Retinal pigment epithelial cell (primary cell): ENCODE measurements around the gene RC3H1.
"Not testable (repeated sequence)": the region's sequence is repeated elsewhere in the genome, so short reads cannot be mapped to it uniquely, and the experiment has no call there.

Source experiments
- DNase-seq: peaks from one replicate; pipeline ENCODE4 v3.0.0-alpha.2; 2010; ENCODE audit warnings: low read depth
- H3K4me3 ChIP-seq: 2 replicates; pipeline ENCODE4 v1.5.1; 2011; ENCODE audit warnings: mild to moderate bottlenecking, low read length, control low read depth, moderate library complexity
- TF ChIP-seq, protein P1 (sequence below): conservative IDR thresholded peaks from 2 replicates; pipeline ENCODE4 v1.5.1; 2011; ENCODE audit warnings: low read depth, low read length, control low read depth, inconsistent platforms

Gene RC3H1

DNA sequence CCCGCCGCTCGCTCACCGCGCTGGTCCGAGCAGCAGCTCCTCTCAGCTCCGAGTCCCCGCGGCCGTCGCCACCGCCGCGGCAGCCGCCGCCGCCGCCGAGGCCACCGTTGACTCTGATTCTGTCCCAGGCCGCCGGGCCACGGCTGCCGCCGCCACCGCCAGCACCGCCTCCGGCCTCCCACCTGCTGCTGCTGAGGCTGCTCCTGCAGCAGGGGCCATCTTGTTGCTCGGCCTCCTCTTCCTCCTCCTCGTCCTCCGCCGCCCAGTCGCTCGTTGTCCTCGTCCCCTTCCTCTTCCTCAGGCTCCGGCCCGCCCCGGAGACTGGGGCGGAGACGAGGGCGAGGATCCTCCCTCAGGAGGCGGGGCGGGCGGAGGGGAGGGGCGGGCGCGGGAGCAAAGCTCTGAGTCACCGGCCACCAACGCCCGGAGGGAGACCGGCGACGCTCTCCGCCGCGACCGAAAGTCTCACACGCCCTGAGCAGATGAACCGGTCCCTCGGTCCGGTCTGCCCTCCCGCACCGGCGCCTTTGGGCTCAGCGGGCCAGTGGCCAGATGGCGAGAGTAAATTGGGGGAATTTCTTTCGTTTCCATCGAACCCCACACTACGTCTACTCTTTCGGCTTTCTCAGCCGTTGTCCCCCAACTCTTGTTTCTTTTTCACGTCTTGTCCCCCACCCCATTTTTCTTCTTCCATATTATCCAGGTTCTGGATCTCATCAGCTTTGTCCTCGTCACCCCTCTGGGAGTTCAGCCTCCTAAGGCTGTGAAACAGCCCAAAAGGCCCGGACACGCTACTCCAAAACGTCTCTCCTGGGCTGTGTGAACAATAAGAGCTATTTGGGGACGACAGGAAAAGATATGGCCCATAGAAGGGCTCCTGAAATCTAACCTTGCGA, at the start of gene RC3H1:
RC3H1 (minus strand) TSS at position 278 of the 896 bp plus-strand sequence. CDS start 29,372 bp downstream, outside the sequence.
- TF ChIP-seq, protein P1, sequence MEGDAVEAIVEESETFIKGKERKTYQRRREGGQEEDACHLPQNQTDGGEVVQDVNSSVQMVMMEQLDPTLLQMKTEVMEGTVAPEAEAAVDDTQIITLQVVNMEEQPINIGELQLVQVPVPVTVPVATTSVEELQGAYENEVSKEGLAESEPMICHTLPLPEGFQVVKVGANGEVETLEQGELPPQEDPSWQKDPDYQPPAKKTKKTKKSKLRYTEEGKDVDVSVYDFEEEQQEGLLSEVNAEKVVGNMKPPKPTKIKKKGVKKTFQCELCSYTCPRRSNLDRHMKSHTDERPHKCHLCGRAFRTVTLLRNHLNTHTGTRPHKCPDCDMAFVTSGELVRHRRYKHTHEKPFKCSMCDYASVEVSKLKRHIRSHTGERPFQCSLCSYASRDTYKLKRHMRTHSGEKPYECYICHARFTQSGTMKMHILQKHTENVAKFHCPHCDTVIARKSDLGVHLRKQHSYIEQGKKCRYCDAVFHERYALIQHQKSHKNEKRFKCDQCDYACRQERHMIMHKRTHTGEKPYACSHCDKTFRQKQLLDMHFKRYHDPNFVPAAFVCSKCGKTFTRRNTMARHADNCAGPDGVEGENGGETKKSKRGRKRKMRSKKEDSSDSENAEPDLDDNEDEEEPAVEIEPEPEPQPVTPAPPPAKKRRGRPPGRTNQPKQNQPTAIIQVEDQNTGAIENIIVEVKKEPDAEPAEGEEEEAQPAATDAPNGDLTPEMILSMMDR, result no peak
- peak; percentile 39 for DNase-seq
- peak within 1 kb of the TSS; percentile 85 for H3K4me3 ChIP-seq

DNA sequence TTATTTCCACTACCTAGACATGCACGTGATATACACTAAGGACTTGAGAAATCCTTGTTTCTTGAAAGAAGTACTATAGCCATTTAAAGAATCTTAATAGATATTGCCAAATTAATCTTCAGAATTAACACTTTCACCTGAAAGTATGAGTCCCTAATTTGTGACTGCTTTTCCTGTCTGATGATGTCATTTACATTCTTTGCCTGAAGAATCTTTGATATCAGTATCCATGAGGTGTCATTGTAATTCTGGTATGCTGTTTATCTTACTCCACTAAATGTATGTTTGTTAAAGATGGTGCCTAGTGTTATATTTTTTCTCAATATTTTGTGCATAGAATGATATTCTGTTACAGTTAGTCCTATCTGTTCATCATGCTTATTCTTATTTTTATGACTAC, 48.5 kb upstream of the RC3H1 start:
- TF ChIP-seq, protein P1, result no peak
- H3K4me3 ChIP-seq, result no peak overlapping the region
- no peak for DNase-seq

- H3K4me3 ChIP-seq, result no peak overlapping the region
- TF ChIP-seq, protein P1, result no peak
- no peak for DNase-seq
Observed at GRCh38 chr1:174068000-174068399, 45.8 kb upstream of the RC3H1 start.

GRCh38 chr1:174060090-174060489, 37.9 kb upstream of the RC3H1 start:
- TF ChIP-seq, protein P1, result no peak
- no peak for DNase-seq
- H3K4me3 ChIP-seq, result no peak overlapping the region

DNA sequence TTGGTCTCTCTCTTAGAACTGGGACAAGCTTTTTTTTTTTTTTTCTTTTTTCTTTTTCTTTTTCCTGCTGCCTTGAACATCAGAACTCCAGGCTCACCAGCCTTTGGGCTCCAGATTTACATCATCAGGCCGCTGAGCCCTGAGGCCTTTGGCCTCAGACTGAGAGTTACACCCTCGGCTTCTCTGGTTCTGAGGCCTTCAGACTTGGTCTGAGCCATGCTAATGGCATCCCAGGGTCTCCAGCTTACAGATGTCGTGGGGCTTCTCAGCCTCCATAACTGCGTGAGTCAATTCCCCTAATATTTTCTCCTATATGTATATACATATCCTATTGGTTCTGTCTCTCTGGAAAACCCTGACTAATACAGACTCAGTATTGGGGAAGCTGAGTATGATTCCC, 36.5 kb upstream of the RC3H1 start:
- no peak overlapping the region for H3K4me3 ChIP-seq
- no peak for DNase-seq
- TF ChIP-seq, protein P1, result no peak

DNA sequence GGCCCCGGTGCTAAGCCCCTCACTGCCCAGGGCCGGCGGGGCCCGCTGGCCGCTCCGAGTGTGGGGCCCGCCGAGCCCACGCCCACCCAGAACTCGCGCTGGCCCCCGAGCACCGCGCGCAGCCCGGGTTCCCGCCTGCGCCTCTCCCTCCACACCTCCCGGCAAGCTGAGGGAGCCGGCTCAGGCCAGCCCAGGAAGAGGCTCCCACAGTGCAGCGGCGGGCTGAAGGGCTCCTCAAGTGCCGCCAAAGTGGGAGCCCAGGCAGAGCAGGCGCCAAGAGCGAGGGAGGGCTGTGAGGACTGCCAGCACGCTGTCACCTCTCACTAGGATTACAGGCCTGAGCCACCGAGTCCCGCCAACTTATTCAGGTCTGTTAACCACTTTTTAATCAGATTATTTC, 34.5 kb upstream of the RC3H1 start:
- DNase-seq, result peak; percentile 24
- not testable (repeated sequence) for H3K4me3 ChIP-seq

DNA sequence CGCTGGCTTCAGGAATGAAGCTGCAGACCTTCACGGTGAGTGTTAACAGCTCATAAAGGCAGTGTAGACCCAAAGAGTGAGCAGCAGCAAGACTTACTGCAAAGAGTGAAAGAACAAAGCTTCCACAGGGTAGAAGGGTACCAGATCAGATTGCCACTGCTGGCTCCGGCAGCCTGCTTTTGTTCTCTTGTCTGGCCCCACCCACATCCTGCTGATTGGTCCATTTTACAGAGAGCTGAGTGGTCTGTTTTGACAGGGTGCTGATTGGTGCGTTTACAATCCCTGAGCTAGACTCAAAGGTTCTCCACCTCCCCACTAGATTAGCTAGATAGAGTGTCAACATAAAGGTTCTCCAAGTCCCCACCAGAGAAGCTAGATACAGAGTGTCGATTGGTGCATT, 33.6 kb upstream of the RC3H1 start:
- H3K4me3 ChIP-seq, DNase-seq: not testable (repeated sequence)

GRCh38 chr1:174053826-174054225, 31.7 kb upstream of the RC3H1 start:
- H3K4me3 ChIP-seq, result no peak overlapping the region
- TF ChIP-seq, protein P1, result no peak
- no peak for DNase-seq
